WERI-Rb-1 (cell line): Measurements from ENCODE around the gene PLEKHH3.
A peak's percentile ranks its signal among the peaks of the same experiment; 100 is the strongest.

ENCODE experiments used
- DNase-seq: peaks from one replicate; pipeline ENCODE4 v3.0.0-alpha.2; 2020
- H3K27ac ChIP-seq: fragments of 250-450 bp; sonication (Bioruptor Pico); 2 replicates; pipeline ENCODE4 v1.5.1; 2020; ENCODE audit warnings: mild to moderate bottlenecking, moderate library complexity
- H3K27me3 ChIP-seq: fragments of 250-450 bp; sonication (Bioruptor Pico); 2 replicates; pipeline ENCODE4 v1.5.1; 2021; ENCODE audit warnings: mild to moderate bottlenecking, low read depth, moderate library complexity; ENCODE audit not compliant: insufficient read depth, severe bottlenecking
- H3K36me3 ChIP-seq: fragments of 250-450 bp; sonication (Bioruptor Pico); 2 replicates; pipeline ENCODE4 v1.5.1; 2020; ENCODE audit warnings: mild to moderate bottlenecking, moderate library complexity
- H3K4me3 ChIP-seq: 2 replicates; pipeline ENCODE4 v1.5.1; 2011; ENCODE audit warnings: low read depth, mild to moderate bottlenecking, control low read depth, low read length
- H3K9me3 ChIP-seq: fragments of 250-450 bp; sonication (Bioruptor Pico); 2 replicates; pipeline ENCODE4 v1.5.1; 2021; ENCODE audit warnings: mild to moderate bottlenecking, moderate library complexity; ENCODE audit not compliant: severe bottlenecking
- TF ChIP-seq, protein P1 (sequence below): IDR thresholded peaks from 2 replicates; pipeline ENCODE4 v1.5.1; 2011; ENCODE audit warnings: low read depth, mild to moderate bottlenecking, control low read depth, inconsistent platforms, low read length

PLEKHH3 gene

GRCh38 chr17:42677012-42677857, 441 bp upstream of the PLEKHH3 start:
- DNase-seq: peak; percentile 100
- Histone ChIP-seq H3K4me3 (peak overlapping the region; percentile 96), H3K27me3 (no peaks in the 10 kb centered on the region), H3K27ac (peak overlapping the region; percentile 98), H3K36me3 (peaks cover 27% of the 10 kb centered on the region), H3K9me3 (no peaks in the 10 kb centered on the region)
- TF ChIP-seq, protein P1, sequence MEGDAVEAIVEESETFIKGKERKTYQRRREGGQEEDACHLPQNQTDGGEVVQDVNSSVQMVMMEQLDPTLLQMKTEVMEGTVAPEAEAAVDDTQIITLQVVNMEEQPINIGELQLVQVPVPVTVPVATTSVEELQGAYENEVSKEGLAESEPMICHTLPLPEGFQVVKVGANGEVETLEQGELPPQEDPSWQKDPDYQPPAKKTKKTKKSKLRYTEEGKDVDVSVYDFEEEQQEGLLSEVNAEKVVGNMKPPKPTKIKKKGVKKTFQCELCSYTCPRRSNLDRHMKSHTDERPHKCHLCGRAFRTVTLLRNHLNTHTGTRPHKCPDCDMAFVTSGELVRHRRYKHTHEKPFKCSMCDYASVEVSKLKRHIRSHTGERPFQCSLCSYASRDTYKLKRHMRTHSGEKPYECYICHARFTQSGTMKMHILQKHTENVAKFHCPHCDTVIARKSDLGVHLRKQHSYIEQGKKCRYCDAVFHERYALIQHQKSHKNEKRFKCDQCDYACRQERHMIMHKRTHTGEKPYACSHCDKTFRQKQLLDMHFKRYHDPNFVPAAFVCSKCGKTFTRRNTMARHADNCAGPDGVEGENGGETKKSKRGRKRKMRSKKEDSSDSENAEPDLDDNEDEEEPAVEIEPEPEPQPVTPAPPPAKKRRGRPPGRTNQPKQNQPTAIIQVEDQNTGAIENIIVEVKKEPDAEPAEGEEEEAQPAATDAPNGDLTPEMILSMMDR: no peak

DNA sequence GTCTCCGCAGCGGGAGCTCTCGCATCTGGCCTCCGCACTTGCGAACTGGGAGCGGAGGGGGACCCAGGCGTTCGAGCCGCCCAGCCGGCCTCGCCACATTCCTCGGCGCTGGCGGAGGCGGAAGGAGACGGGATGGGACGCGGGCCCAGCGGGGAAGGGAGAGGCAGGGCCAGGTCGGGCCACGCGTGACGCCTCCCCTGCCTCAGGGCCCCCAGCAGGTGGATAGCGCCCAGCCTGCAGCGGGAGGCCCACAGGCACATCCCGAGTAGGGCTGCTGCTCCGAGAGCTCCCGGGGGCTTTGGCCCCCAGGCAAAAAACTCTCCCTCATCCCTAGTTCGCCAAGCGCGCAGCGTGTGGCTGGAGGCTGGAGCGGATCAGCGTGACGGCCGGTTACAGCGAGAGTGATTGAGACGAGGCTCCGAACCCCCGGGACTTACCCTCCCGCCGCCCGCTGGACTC, 800 bp downstream of the PLEKHH3 start:
- Histone ChIP-seq H3K36me3 (peaks cover 39% of the 10 kb centered on the region), H3K27me3 (no peaks in the 10 kb centered on the region), H3K9me3 (no peaks in the 10 kb centered on the region), H3K27ac (peak overlapping the region; percentile 88), H3K4me3 (peak overlapping the region; percentile 96)
- TF ChIP-seq, protein P1: no peak
- DNase-seq: peak; percentile 55

- TF ChIP-seq, protein P1: no peak
- Histone ChIP-seq H3K27me3 (no peaks in the 10 kb centered on the region), H3K27ac (peak overlapping the region; percentile 88), H3K36me3 (peaks cover 45% of the 10 kb centered on the region), H3K9me3 (no peaks in the 10 kb centered on the region), H3K4me3 (peak overlapping the region; percentile 96)
- peak; percentile 51 for DNase-seq
These were observed 1.3 kb downstream of the PLEKHH3 start for GRCh38 chr17:42675348-42675964.

GRCh38 chr17:42674755-42675347, 1.9 kb downstream of the PLEKHH3 start:
- H3K9me3 ChIP-seq: no peaks in the 10 kb centered on the region
- no peaks in the 10 kb centered on the region for H3K27me3 ChIP-seq
- peak; percentile 70 for DNase-seq
- peak overlapping the region; percentile 88 for H3K27ac ChIP-seq
- H3K36me3 ChIP-seq: peaks cover 48% of the 10 kb centered on the region
- TF ChIP-seq, protein P1: no peak
- H3K4me3 ChIP-seq: peak overlapping the region; percentile 96

DNA sequence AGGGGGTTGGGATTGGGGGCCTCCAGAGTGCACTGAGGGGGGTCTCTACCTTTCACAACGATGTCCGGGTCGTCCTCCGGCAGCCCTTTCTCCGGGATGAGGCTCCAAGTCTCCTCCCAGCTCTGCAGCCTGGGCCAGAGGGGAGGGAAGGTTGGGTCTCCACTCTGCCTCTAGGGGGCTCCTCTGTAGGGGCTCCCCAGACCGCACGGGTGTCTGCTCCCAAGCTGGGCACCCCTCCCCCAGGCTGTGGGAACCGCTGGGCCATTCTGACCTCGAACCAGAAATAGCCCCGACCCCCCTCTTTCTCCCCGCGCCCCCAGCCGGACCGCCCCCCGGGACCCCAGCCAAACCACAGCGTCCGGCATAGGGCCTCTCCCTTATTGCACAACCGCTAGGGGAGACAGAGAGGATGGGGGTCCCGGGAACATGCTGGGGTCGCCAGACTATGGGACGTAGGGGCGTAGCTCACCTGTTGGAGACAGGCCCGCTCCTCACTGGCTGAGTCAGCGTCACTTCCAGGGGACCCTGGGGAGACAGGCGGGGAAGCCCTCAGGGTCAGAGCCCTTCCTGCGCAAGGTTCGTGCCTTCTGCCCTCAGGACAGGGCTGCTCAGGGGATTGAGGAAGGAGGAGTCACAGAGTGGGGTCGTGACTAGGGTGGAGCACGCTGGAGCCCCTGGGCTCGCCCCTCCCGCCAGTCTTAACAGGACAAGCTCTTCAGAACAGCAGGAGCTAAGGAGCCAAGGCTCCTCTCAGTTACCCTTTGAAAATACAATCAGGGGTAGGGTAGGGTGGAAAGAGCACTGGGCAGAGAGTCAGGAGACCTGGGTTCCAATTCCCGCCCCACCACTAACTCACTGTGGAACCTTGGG, 2.7 kb downstream of the PLEKHH3 start:
- Histone ChIP-seq H3K27me3 (no peaks in the 10 kb centered on the region), H3K27ac (peak overlapping the region; percentile 88)
- DNase-seq: peak; percentile 75

More for the DNA sequence above, 2.7 kb downstream of the PLEKHH3 start:
- Histone ChIP-seq H3K9me3 (no peaks in the 10 kb centered on the region), H3K4me3 (no peak overlapping the region), H3K36me3 (peaks cover 55% of the 10 kb centered on the region)
- TF ChIP-seq, protein P1: peak; percentile 86
